Hematopoietic multipotent progenitor cell treated with erythropoietin and hydrocortisone succinate and interleukin-3 and kit ligand, for 15 days (in vitro differentiated cells): ENCODE results near the gene XPO6.
"Not testable (repeated sequence)": the region's sequence is repeated elsewhere in the genome, so short reads cannot be mapped to it uniquely, and the experiment has no call there.

Experiments used
- DNase-seq: peaks from one replicate; pipeline ENCODE4 v3.0.0-alpha.2; 2015; ENCODE audit warnings: low spot score

XPO6 gene, protein sequence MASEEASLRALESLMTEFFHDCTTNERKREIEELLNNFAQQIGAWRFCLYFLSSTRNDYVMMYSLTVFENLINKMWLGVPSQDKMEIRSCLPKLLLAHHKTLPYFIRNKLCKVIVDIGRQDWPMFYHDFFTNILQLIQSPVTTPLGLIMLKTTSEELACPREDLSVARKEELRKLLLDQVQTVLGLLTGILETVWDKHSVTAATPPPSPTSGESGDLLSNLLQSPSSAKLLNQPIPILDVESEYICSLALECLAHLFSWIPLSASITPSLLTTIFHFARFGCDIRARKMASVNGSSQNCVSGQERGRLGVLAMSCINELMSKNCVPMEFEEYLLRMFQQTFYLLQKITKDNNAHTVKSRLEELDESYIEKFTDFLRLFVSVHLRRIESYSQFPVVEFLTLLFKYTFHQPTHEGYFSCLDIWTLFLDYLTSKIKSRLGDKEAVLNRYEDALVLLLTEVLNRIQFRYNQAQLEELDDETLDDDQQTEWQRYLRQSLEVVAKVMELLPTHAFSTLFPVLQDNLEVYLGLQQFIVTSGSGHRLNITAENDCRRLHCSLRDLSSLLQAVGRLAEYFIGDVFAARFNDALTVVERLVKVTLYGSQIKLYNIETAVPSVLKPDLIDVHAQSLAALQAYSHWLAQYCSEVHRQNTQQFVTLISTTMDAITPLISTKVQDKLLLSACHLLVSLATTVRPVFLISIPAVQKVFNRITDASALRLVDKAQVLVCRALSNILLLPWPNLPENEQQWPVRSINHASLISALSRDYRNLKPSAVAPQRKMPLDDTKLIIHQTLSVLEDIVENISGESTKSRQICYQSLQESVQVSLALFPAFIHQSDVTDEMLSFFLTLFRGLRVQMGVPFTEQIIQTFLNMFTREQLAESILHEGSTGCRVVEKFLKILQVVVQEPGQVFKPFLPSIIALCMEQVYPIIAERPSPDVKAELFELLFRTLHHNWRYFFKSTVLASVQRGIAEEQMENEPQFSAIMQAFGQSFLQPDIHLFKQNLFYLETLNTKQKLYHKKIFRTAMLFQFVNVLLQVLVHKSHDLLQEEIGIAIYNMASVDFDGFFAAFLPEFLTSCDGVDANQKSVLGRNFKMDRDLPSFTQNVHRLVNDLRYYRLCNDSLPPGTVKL

DNA sequence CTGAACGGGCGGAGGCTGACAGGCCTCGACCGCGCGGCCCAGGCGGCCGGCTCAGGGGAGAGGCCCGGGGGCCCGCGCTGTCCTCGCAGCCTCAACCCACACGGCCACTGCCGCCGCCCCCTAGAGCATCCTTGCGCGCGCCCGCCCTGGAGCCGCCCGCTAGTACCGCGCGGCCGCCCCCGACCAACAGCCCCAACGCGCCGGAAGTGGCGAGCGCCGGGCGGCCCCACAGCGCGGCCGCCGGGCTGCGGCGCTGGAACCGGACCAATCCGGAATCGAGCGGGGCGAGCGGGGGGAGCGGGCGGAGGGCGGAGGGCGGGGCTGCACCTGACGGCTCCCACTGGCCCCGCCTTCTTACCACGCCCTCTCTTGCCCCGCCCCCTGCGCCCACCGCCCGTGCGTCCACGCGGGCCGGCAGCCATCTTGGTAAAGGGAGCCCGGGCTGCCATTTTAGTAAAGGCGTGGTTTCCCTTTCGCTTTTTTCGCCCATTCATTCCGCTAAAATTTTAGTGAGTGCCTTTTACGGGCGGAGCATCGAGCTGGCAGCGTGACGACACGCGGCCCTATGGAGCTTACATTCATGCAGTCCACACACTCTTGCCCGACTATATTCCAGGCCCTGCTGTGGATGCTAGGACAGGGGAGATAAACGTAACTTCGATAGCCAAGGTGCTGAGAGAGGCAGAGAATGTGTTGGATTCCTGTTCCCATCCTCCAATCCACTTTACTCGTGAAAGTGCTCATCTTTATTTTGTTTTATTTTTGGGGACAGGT lies at the start of gene XPO6:
Gene XPO6 (minus strand): TSS at position 208 of the 774 bp plus-strand sequence. CDS start 597 bp downstream, outside the sequence.
- peak; percentile 95 for DNase-seq

DNA sequence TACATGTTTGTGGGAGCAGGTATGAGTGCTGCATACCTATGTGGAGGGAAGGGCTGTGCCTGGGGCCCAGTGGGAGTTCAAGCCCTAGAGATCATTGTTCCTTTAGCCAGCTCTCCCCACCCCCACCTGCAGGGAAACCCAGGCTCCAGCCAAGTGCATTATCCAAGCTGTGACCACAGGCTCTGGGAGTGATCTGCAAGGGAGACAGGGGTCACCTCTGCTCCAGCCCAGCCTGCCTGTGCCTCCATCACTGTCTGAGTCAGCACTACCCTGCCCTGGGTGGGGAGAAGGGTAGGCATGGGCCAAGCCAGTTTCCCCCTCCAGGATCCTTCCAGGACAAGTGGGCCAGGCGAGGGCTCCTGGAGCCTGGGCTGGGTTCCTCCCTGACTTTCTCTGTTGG lies 48.4 kb upstream of the XPO6 start:
- no peak for DNase-seq

DNA sequence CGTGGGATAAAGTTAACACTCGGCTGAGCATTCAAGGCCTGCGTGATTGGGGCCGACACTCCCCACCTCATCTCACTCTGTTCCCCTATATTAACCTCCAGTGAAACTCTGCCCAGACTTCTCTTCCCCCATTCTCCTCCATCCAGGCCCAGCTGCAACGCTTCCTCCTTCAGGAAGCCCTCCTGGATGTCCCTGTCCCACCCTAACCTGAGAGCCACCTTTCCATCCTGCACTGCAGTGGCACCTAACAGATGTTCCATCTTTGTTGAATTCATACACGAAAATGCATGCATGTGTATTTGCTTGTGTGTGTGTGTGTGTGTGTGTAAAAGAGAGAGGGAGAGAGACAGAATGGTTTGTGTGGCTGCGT lies 48.0 kb upstream of the XPO6 start:
- DNase-seq = no peak

DNA sequence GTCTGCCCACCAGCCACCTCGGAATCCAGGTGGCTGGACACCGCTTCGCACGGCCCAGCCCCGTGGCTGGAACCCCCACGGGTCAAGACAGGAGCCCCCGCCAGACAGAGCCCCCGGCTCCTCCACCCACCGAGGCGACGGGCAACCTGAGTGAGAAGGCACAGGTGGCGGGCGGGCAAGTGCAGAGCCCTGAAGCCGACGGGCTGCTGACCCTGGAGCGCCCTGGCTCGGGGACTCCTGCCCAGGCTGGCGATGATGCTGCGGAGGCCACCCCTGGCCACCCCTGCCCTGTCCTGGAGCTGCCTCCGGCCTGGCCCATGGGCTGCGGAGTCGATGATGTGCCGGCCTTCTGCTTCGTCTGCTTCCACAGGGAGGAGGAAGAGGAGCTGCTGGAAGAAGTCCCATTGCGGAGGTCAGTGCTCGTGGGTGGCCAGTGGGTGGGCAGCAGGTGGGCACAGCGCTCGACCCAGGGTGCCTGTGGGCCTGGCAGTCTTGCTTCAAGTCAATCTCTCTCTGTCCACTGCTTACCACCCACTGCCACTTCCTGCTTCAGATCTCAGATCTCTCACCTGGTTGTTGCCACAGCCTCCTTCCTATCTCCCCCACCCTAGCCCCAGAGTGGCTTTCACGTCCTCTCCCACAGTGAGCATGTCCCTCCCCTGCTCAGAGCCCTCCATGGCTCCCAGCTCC lies 47.5 kb upstream of the XPO6 start:
- DNase-seq = no peak

DNA sequence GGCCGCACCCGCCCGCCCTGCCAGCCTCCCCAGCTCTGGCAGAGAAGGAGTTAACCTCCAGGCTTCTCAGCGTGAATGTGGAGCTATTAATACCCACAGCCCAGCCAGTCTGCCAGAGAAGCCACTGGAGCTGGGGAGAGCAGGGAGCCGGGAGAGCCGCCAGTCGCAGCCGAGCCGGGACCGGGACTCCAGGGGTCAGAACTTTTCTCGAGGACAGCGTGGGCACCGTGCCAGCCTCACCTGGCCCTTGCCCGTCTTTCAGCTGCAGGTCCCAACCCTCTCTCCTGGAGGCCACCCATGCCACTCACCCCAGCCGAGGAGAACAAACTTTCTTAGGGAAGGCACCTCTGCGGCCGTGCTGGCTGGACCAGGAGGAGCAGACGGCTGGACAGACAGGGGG lies 46.8 kb upstream of the XPO6 start:
- no peak for DNase-seq

DNA sequence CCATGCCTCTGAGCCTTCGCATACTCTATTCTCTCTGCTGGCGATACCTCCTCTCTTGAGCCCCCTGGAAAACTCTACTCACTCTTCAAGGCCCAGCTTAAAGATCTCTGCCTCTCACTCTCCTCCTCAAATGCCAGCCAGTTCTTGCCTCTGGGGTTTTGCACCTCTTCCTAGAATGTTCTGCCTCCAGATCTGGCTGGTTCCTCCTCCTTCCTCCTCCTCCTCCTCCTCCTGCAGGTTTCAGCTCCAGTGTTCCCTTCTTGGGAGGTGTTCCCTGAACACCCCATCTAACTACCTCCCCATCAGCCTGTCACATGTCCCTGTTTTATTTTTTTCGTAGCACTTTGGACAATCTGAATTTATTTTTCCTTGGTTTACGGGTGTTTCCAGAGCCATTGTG lies 45.5 kb upstream of the XPO6 start:
- no peak for DNase-seq

DNA sequence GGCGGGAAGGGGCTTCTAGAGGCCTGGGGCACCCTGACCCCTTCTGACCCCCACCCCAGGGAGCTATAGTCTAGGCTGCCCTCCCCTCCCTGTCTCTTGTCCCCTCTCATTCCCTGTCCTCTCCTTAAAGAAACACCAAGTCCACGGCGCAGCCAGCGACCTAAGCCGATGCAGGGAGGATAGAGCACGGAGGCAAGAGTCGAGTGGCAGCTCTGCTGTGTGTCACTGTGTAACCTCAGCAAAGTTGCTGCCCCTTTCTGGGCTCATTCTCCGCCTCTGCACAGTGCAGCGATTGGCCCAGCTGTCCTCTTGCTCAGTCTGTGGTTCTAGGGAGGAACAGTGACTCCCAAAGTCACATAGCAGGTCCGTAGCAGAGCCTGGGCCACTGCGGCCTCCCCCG lies 44.1 kb upstream of the XPO6 start:
- DNase-seq = no peak

DNA sequence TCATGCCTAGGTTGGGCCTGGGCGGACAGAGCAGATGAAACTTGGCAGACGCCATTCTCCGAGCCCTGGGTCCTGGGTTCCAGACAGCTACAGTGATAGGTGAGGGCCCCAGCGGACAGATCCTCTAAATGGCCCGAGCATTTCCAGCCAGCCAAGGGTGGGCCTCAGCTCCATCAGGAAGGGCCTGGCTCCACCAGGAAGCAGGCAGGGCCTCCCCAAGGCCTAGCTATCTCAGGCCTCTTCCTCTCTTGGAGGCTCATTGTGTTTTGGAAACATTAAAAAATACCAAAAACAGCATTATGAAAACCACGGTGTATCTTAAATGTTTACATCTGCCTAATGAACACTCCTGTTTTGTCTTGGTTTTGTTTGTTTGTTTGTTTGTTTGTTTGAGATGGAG lies 42.4 kb upstream of the XPO6 start:
- DNase-seq = no peak

DNA sequence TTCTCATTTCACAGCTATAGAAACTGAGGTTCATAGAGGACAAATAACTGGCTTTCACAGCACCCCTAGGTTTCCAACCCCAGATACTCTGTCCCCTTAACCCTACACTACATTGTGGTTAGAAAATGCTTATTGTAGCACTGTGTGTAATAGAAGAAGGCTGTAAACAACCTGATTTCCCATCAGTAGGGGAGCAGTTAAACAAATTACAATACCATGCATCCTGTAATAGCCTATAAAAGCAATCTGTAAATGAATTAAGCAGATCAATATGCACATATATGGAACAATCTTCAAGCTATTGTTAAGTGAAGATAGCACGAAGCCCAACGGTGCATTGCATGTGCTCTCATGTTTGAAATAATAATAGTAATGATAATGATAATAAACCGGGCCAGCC lies 39.2 kb upstream of the XPO6 start:
- no peak for DNase-seq

DNA sequence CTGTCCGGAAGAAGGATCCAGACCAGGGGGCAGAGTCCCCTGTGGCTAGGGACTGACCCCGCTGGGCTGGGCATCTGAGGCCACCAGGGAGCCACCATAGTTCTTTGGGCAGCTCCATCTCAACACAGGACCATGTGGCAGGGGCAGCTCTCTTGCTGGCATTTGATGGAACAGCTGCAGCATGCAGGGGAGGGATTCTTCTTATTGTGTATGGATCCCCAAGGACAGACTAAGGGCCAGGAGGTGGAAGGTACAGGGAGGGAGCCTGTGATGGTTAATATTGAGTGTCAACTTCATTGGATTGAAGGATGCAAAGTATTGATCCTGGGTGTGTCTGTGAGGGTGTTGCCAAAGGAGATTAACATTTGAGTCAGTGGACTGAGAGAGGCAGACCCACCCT lies 37.7 kb upstream of the XPO6 start:
- not testable (repeated sequence) for DNase-seq

DNA sequence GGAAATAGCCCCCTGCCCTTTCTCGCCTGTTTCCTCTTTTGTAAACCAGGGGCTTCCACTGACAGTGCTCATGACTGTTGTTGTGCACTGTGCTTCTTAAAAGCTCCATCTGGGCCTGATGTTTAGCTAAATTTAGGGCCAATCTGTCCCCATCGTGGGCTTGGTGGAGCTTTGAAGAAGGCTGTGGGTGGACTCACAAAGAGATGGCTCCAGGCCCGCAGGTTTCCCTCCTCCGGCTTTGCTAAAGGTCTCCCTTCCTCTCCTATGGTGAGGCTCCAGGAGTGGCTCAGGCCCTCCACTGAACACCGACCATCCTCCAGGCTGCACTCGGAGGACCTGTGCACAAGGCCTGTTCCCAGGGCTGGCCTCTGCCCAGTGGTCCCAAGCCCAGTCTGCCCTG lies 30.2 kb upstream of the XPO6 start:
- DNase-seq = no peak

DNA sequence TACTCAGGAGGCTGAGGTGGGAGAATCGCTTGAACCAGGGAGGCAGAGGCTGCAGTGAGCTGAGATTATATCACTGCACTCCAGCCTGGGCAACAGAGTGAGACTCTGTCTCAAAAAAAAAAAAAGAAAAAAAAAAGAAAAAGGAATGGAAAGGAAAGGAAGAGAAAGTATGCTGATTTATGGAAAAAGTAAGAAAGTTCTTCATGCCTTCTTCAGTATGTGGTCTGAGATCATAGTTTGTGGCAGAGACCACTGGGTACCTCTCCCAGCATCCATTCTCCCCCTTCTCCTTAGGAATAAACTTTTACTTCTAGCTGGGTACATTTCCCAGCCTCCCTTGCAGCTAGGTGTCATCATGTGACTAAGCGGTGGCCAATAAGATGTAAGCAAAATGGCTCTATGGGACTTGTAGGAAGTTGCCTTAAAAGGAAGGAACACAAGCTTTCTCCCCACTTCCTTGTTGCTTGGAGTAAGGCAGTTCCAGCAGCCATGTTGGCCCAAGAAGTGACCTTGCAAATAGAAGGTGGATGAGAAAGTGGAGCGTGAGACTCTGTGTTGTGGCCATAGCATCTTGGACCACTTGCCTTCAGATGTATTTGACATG lies 26.1 kb upstream of the XPO6 start:
- DNase-seq = no peak

DNA sequence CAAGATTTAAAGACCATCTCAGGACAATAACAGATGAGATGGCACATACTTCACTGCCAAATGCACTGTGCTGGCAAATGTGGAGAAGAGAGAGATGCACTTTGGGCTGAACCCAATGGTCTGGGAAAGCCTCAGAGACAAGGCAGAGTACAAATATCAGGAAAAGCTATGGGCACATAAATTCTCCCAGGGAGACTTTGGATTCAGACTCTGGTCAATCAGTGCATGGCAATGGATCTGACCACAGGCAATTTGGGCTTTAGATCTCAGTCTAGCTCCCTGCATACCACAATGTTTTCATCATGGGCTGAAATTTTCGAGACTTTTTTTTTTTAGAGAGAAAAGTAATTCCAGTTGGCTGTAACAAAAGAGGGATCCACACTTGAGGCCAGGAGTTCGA lies 20.0 kb upstream of the XPO6 start:
- no peak for DNase-seq

DNA sequence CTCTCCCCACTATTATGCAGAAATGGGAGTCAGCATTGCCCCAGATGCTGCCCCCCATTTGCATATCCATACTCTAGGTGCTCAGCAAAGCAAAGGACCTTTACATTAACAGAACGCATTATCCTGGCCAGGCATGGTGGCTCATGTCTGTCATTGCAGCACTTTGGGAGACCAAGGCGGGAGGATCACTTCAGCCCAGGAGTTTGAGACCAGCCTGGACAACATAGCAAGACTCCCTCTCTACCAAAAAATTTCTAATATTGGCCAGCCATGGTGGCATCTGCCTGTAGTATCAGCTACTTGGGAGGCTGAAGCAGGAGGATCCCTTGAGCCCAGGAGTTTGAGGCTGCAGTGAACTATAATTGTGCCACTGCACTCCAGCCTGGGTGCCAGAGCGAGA lies 12.1 kb upstream of the XPO6 start:
- DNase-seq = not testable (repeated sequence)

DNA sequence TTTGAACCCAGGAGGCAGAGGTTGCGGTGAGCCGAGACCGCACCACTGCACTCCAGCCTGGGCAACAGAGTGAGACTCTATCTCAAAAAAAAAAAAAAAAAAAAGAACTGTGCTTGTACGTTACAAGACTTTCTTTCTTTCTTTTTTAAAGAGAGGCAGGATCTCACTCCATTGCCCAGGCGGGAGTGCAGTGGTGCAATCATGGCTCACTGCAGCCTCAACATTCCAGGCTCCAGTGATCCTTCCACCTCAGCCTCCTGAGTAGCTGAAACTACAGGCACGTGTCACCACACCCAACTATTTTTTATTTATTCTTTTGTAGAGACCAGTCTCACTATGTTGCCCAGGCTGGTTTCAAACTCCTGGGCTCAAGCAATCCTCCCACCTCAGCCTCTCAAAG lies 8.0 kb upstream of the XPO6 start:
- DNase-seq = not testable (repeated sequence)

DNA sequence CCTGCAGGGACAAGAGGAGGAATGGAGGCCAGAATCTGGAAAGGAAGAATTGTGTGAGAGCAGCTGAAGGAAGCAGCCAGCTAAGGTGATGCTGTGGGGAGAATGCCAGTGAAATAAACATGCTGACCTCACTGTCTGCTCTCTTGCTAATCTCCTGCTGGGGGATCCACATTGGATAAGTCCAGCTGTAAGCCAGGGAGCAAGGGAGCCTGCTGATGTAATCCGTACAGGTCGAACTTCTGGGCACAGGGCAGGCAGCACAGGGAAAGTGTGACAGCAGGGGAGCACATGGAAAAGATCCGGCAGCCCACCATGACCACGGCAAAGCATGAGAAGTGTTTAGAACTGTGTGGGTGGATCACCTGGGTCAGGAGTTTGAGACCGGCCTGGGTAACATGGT lies 7.5 kb upstream of the XPO6 start:
- DNase-seq = no peak

DNA sequence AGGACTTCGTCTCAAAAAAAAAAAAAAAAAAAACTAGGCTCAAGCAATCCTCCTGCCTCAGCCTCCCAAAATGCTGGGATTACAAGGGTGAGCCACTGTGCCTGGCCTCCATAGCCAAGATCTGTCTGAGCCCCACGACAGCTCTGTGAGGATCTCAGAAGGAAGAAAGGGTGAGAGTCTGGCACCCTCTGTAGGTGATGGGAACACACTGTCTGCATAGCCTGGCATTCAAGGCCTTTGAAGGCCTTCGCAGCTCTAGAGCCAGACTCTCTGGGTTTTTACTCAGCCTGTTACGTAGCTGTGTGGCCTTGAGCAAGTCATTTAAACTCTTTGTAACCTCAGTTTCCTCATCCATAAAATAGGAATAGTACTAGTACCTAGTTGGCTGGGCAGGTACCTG lies 6.3 kb upstream of the XPO6 start:
- DNase-seq = peak; percentile 31

DNA sequence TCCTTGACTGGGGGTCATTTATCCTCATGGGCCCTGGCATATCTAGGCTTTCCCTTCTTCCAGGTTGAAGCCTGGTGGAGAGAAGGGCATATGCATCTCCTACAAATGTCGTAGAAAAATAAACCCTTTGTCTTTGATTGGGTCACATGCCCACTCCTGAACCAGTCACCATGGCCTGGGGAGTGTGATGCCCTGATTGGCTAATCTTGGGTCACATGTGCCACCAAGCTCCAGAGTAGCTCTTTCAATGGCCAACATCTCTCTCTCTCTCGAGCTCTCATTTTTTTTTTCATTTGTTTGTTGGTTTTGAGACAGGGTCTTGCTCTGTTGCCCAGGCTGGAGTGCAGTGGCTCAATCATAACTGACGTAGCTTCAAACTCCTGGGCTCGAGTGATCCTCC lies 5.6 kb upstream of the XPO6 start:
- DNase-seq = no peak

DNA sequence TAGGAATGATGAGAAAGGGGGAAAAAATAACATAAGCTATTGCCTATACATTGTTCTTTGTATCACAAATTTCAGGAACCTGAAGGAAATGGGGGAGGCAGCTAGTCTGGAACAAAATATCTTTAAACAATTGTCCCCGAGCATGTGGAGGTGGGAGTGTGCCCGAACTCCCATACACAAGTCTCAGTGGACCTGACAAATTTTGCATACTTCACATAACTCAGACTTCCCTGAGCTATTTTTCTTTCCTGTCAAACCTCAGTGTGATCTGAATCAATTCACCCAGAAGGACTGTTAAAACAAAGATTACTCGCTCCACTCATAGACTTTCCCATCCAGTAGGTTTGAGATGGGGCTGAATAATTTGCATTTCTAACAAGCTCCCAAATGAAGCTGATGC lies 1.6 kb upstream of the XPO6 start:
- DNase-seq = no peak

DNA sequence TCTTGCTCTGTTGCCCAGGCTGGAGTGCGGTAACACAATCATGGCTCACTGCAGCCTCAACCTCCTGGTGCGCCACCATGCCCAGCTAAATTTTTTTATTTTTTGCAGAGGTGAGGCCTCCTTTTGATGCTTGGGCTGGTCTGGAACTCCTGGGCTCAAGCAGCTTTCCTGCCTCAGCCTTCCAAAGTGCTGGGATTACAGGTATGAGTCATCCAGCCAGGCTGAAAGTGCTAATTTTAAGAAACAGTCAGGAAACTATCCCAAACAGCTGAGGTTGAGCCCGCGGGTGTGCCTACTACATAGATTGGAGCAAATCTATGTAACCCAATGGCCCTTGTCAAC lies 738 bp upstream of the XPO6 start:
- DNase-seq = no peak

DNA sequence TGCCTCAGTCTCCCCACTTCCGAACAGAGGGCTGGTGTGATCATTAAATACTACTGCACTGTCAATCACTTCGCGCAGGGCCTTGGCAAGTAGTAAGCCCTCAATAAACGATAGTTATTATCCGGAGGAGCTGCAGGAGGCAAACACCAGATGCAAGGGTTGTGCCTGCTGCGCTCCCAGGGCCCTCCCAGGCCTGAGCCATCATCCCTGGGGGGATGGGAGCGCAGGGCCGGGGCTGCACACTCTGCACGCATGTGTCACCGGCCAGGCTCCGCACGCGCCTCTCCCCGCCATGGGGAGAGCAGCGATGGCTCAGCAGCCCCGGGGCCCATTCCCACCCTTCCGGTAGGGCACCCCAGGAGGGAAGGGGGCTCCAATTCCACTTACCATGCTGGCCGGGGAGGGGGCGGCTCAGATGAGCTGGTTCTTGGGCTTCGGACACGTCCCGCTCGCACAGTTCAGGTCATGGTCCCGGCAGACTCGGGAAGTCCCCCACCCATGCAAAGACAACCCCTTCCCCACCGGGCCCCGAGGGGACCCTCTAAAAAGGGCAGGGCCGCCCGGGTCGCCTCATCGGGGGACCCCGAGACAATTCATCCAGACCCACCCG lies 681 bp downstream of the XPO6 start:
- DNase-seq = peak; percentile 62
